ENCODE results near the gene SCD.
"Not testable (repeated sequence)": the region's sequence is repeated elsewhere in the genome, so short reads cannot be mapped to it uniquely, and the experiment has no call there.

Gene SCD

DNA sequence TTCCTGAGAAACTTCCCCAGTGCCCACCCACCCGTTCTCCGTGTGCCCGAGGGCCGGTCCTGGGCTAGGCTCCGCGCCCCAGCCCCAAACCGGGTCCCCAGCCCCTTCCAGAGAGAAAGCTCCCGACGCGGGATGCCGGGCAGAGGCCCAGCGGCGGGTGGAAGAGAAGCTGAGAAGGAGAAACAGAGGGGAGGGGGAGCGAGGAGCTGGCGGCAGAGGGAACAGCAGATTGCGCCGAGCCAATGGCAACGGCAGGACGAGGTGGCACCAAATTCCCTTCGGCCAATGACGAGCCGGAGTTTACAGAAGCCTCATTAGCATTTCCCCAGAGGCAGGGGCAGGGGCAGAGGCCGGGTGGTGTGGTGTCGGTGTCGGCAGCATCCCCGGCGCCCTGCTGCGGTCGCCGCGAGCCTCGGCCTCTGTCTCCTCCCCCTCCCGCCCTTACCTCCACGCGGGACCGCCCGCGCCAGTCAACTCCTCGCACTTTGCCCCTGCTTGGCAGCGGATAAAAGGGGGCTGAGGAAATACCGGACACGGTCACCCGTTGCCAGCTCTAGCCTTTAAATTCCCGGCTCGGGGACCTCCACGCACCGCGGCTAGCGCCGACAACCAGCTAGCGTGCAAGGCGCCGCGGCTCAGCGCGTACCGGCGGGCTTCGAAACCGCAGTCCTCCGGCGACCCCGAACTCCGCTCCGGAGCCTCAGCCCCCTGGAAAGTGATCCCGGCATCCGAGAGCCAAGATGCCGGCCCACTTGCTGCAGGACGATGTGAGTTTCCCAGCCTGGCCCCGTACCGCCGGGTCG, at the start of gene SCD:
Gene SCD (plus strand): TSS at position 469 of the 803 bp plus-strand sequence. CDS start 272 bp downstream, at position 741.
- peak; percentile 71 to 76 for DNase-seq

DNA sequence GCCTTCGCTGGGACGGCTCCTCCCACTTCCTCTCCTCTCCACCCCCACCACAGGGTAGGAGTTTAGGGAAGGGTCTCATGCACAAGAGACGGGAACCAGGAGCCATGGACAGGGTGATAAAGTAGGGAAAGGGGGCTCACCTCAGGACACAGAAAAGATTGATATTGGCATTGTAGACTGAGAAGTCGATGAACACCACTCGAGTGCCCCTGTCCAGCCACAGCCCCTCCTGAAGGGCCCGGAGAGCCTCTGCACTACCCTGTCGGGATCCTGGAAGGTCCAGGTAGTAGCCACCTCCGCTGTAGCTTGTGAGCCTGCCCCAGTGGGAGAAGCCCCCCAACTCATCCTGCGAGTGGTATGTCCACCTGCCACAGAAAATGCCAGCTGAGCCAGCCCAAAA, 49.8 kb upstream of the SCD start:
- no peak for DNase-seq

GRCh38 chr10:100301123-100301522, 45.9 kb upstream of the SCD start:
- not testable (repeated sequence) for DNase-seq

- no peak for DNase-seq
These were observed 43.2 kb upstream of the SCD start for GRCh38 chr10:100303724-100304319.

- DNase-seq: no peak
These were observed 42.6 kb upstream of the SCD start for GRCh38 chr10:100304414-100304813.

DNA sequence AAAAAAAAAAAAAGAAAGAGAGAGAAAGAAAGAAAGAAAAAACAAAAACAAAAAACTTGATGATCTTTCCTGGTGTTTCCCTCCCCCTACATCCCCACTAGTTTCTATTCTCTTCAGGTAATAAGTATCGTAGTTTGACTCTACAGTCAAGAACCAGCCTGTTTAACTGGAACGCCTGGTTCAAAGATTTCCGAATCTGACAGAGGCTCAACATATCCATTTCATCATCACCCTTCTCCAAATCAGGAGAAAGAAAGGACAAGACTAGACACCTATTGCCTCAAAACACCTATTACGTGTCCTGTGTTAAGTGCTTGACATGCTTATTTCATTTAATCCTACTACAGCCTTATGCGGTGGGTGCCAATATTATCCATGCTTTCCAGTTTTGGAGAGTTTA, 40.2 kb upstream of the SCD start:
- no peak for DNase-seq

GRCh38 chr10:100307684-100308083, 39.3 kb upstream of the SCD start:
- no peak for DNase-seq

GRCh38 chr10:100311298-100311697, 35.7 kb upstream of the SCD start:
- DNase-seq: no peak

- DNase-seq: no peak
These were observed 31.4 kb upstream of the SCD start for GRCh38 chr10:100315615-100316014.

GRCh38 chr10:100318207-100318606, 28.8 kb upstream of the SCD start:
- no peak for DNase-seq

- DNase-seq: no peak
These were observed 27.2 kb upstream of the SCD start for GRCh38 chr10:100319707-100320402.

GRCh38 chr10:100325158-100325557, 21.9 kb upstream of the SCD start:
- no peak for DNase-seq

GRCh38 chr10:100327007-100327717, 19.9 kb upstream of the SCD start:
- no peak for DNase-seq

- DNase-seq: no peak
These were observed 19.4 kb upstream of the SCD start for GRCh38 chr10:100327718-100328009.

- DNase-seq: no peak
These were observed 18.8 kb upstream of the SCD start for GRCh38 chr10:100328198-100328597.

DNA sequence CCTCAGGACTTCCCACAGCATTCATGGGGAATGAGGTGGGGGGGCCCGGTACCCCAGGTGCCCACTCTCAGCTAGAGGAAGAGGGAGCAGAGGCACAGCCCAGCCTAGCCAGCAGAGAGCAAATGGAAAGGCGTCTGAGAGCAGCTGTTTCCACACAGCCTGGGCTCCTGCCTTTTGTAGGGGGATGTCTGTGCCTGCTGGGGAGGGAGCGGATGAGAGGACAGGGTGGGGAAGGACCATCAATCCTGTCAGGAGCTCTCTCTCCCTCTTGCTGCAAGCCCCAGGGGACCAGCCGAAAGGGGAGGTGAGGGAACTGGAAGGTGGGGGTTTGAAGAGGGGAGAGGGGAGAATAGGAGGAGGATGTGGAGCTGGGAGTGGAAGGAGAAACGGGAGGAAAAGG, 17.0 kb upstream of the SCD start, which contains the start of gene PKD2L1:
Gene PKD2L1 (minus strand): TSS at position 150 of the 400 bp plus-strand sequence. CDS start 125 bp downstream, at position 25.
- DNase-seq: no peak

DNA sequence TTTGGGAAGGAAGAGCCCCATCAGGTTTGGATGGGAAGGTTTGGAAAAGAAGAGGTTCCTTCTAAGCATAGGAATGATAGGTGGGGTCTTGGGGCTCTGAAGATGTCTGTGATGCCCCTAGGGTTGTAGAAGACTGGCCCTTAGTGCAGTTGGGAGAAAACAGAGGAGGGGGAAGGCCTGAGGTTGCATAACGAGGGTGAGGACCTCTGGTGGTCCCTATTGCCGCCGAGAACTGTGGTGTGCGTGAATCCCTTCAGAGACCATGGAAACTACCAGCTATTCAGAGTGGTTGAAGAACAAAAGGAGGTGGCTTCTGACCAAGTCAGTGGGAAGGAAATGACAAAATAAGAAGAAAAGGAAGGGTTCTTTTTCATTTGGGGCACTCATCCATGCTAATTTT, 13.9 kb upstream of the SCD start:
- no peak for DNase-seq

GRCh38 chr10:100333661-100334440, 13.2 kb upstream of the SCD start:
- DNase-seq: no peak

GRCh38 chr10:100334762-100335161, 12.3 kb upstream of the SCD start:
- no peak for DNase-seq

GRCh38 chr10:100338434-100339036, 8.5 kb upstream of the SCD start:
- peak; percentile 74 to 77 for DNase-seq

- DNase-seq: no peak
These were observed 7.8 kb upstream of the SCD start for GRCh38 chr10:100339236-100339635.
